Smooth muscle cell (in vitro differentiated cells): ENCODE measurements around the gene CES1. TPM values are rescaled to one million over a fixed set of nuclear protein-coding genes. Genes with fewer than 3 reads are reported as not detected.

ENCODE experiments used
- DNase-seq: peaks from one replicate; lab custom pipeline; 2025; ENCODE audit not compliant: unreplicated experiment; lab: John Stamatoyannopoulos, UW
- H2AFZ ChIP-seq: fragments of 200-600 bp; sonication (generic); 2 replicates; pipeline ENCODE4 v1.6.0; 2016; ENCODE audit warnings: antibody characterized with exemption, low read depth, mild to moderate bottlenecking
- H3F3A ChIP-seq: fragments of 200-600 bp; sonication (generic); 2 replicates; pipeline ENCODE4 v1.6.0; 2017; ENCODE audit warnings: antibody characterized with exemption, low read depth
- H3K27ac ChIP-seq: fragments of 200-600 bp; sonication (generic); 2 replicates; pipeline ENCODE4 v1.5.1; 2016; ENCODE audit warnings: low read depth, mild to moderate bottlenecking
- H3K27me3 ChIP-seq: fragments of 200-600 bp; sonication (generic); 2 replicates; pipeline ENCODE4 v1.6.1; 2016; ENCODE audit warnings: low read depth, mild to moderate bottlenecking
- H3K36me3 ChIP-seq: fragments of 200-600 bp; sonication (generic); 2 replicates; pipeline ENCODE4 v1.5.1; 2016; ENCODE audit warnings: low read depth
- H3K4me1 ChIP-seq: fragments of 200-600 bp; sonication (generic); 2 replicates; pipeline ENCODE4 v1.5.1; 2016; ENCODE audit warnings: low read depth
- H3K4me2 ChIP-seq: fragments of 200-600 bp; sonication (generic); 2 replicates; pipeline ENCODE4 v1.6.0; 2016; ENCODE audit warnings: mild to moderate bottlenecking
- H3K4me3 ChIP-seq: fragments of 200-600 bp; sonication (generic); 2 replicates; pipeline ENCODE4 v1.5.1; 2016; ENCODE audit warnings: mild to moderate bottlenecking
- H3K79me2 ChIP-seq: fragments of 200-600 bp; sonication (generic); 2 replicates; pipeline ENCODE4 v1.6.0; 2016; ENCODE audit warnings: low read depth, mild to moderate bottlenecking
- H3K9ac ChIP-seq: fragments of 200-600 bp; sonication (generic); 2 replicates; pipeline ENCODE4 v1.6.0; 2016; ENCODE audit warnings: low read depth
- H3K9me3 ChIP-seq: fragments of 200-600 bp; sonication (generic); replicated peaks from 2 replicates; pipeline ENCODE4 v1.5.1; 2016; ENCODE audit warnings: low read depth
- H4K20me1 ChIP-seq: fragments of 200-600 bp; sonication (generic); 2 replicates; pipeline ENCODE4 v1.6.0; 2016; ENCODE audit warnings: low read depth
- CTCF ChIP-seq: fragments of 200-600 bp; sonication (generic); IDR thresholded peaks from 2 replicates; pipeline ENCODE4 v1.5.1; 2017; ENCODE audit warnings: borderline replicate concordance, mild to moderate bottlenecking, antibody characterized with exemption; ENCODE audit not compliant: insufficient read depth, poor library complexity, severe bottlenecking
- WGBS: methylation state at CpG from one replicate; pipeline ENCODE4 v1.1.7; 2016; ENCODE audit warnings: low lambda C conversion rate; 5-methylcytosine and 5-hydroxymethylcytosine counted together
- polyA plus RNA-seq: library from polyadenylated mRNA; unstranded; fragments of >200 nt; fragmentation: Nextera tagmentation; extraction: Ambion mirVana; gene quantifications from 2 replicates; pipeline ENCODE4 v1.2.1, GENCODE V29; 2016
- total RNA-seq: library from RNA; depleted of rRNA; stranded (reverse); fragments of >200 nt; gene quantifications from 2 replicates; pipeline ENCODE4 v1.2.3, GENCODE V29; 2014

CES1 gene
- total and polyA plus RNA-seq, 2 experiments from 2014 or later, result 0.74 TPM; not detected in 1

DNA sequence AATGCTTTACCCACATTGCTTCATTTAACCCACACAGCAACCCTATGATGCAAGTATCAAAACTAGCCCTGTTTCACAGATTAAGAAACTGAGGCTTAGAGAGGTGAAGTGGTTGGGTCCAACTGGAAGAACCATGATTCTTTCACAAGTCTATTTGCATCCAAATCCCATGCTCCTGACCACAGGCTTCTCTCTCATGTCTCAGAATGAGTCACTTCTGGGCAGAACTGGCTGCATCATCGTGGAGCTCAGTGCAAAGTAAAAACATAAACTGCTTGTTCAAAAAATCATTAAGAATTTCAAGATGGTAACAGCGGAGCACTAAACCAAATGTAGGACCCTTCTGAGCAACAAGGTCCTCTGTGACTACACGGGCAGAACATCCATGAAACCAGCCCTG is 20.2 kb upstream of the CES1 start:
- no peak for DNase-seq

DNA sequence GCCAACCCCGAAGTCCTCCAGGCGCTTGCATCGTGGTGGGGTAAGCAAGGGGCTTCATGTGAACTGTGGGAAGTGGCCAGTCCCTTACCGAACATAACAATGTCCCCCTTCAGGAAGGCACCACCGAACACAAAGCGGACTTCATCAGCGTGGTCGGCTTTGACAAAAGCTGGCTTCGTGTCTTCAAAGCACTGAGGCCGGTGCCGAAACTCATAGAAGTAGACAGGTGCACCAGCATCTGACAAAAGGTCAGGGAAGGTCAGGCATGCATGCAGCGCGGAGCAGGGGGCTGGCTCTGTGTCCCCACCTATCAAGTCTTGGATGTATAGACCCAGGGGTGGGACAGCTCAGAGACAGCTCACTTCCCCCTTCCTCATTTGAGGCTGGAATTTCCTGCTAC is 16.6 kb upstream of the CES1 start:
- Histone ChIP-seq H4K20me1 (no peaks in the 10 kb centered on the region), H3K9me3 (no peaks in the 10 kb centered on the region), H3K27ac (no peak overlapping the region), H3K4me1 (no peaks in the 10 kb centered on the region), H2AFZ (no peak overlapping the region), H3K27me3 (peaks cover 21% of the 10 kb centered on the region), H3K4me2 (no peak overlapping the region), H3K79me2 (no peaks in the 10 kb centered on the region), H3K36me3 (no peaks in the 10 kb centered on the region), H3K9ac (no peak overlapping the region), H3F3A (no peaks in the 10 kb centered on the region), H3K4me3 (no peak overlapping the region)
- TF ChIP-seq CTCF, result no peak
- DNase-seq, result no peak
- 89% methylated on average over 13 of the region's 13 CpGs for WGBS

More for the DNA sequence above, 20.2 kb upstream of the CES1 start:
- no peaks in the 10 kb centered on the region for H3F3A ChIP-seq
- H3K4me1 ChIP-seq, result no peaks in the 10 kb centered on the region
- no peak overlapping the region for H3K4me2 ChIP-seq
- H3K4me3 ChIP-seq, result no peak overlapping the region
- WGBS, result 65% methylated on average over 3 of the region's 3 CpGs
- no peaks in the 10 kb centered on the region for H3K36me3 ChIP-seq
- TF ChIP-seq CTCF, result no peak
- no peak overlapping the region for H2AFZ ChIP-seq
- H4K20me1 ChIP-seq, result no peaks in the 10 kb centered on the region
- H3K27me3 ChIP-seq, result peaks cover 10% of the 10 kb centered on the region
- H3K79me2 ChIP-seq, result no peaks in the 10 kb centered on the region
- no peak overlapping the region for H3K27ac ChIP-seq
- no peak overlapping the region for H3K9ac ChIP-seq
- H3K9me3 ChIP-seq, result no peaks in the 10 kb centered on the region

DNA sequence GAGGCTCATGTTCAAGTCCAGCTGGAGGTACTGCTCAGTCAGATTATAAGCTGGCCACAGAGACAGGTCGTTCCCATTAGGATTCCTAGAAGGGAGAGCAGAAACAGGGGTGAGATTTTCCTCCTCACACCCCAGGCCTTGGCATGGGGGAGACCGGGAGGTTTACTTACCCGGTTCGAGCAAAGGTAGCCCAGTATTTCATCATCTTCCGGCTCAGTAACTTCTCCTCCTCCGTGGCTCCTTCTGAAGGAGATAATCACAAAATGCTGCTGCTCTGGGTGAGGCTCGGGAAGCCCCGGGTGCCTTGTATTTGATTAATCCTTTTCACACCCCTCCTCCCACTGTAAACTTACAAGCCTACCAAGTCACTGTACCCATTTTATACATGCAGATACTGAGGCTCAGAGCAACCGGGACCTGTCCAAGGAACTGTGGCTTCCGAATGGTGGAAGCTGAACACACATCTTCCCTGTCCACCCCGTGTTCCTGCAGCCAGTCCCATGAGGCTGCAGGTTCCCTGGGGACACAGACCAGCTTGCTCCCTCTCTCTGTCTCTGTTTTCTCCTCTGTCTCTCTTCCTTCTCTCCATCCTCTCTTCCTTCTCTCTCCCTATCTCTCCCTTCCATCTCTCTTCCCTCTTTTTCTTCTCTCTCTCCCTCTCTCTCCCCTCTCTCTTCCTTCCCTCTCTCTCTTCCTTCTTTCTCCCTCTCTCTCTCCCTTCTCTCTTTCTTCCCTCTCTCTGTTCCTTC is 13.9 kb upstream of the CES1 start:
- peaks cover 21% of the 10 kb centered on the region for H3K27me3 ChIP-seq
- TF ChIP-seq CTCF, result no peak
- no peaks in the 10 kb centered on the region for H4K20me1 ChIP-seq
- no peaks in the 10 kb centered on the region for H3K9me3 ChIP-seq
- no peak overlapping the region for H3K4me2 ChIP-seq
- H3K79me2 ChIP-seq, result no peaks in the 10 kb centered on the region
- H3K4me3 ChIP-seq, result no peak overlapping the region
- no peak overlapping the region for H3K27ac ChIP-seq
- no peak overlapping the region for H2AFZ ChIP-seq
- H3K4me1 ChIP-seq, result no peaks in the 10 kb centered on the region
- no peaks in the 10 kb centered on the region for H3K36me3 ChIP-seq
- no peaks in the 10 kb centered on the region for H3F3A ChIP-seq
- WGBS, result 75% methylated on average over 11 of the region's 11 CpGs
- no peak overlapping the region for H3K9ac ChIP-seq
- DNase-seq, result no peak

GRCh38 chr16:55843105-55843395 is 10.2 kb upstream of the CES1 start:
- no peaks in the 10 kb centered on the region for H3K79me2 ChIP-seq
- peaks cover 11% of the 10 kb centered on the region for H3K27me3 ChIP-seq
- no peak overlapping the region for H3K4me2 ChIP-seq
- H3K9me3 ChIP-seq, result no peaks in the 10 kb centered on the region
- no peaks in the 10 kb centered on the region for H3F3A ChIP-seq
- H3K36me3 ChIP-seq, result no peaks in the 10 kb centered on the region
- no peak for DNase-seq
- H4K20me1 ChIP-seq, result no peaks in the 10 kb centered on the region
- H3K9ac ChIP-seq, result no peak overlapping the region
- no peak for TF ChIP-seq CTCF
- H2AFZ ChIP-seq, result no peak overlapping the region
- no peak overlapping the region for H3K4me3 ChIP-seq
- WGBS, result 52% methylated on average over 2 of the region's 2 CpGs
- H3K4me1 ChIP-seq, result no peaks in the 10 kb centered on the region
- no peak overlapping the region for H3K27ac ChIP-seq
